ENCODE results near the gene LIN9. TPM values are rescaled to one million over a fixed set of nuclear protein-coding genes. Genes with fewer than 3 reads are reported as not detected.
"Not testable (repeated sequence)": the region's sequence is repeated elsewhere in the genome, so short reads cannot be mapped to it uniquely, and the experiment has no call there.

The LIN9 gene
- total RNA-seq: 3.0 TPM

- DNase-seq (ENCODE audit: low read depth in 2 of 3, low spot score in 2 of 3): peak; percentile 74 to 91 (median 90)
Observed at GRCh38 chr1:226308723-226309397, at the start of gene LIN9. Gene LIN9, minus strand, starts transcription at chr1:226309164. Its CDS starts 25 bp downstream, at chr1:226309139.

GRCh38 chr1:226357416-226357815, 48.5 kb upstream of the LIN9 start:
- no peak for DNase-seq (ENCODE audit: low read depth in 2 of 3, low spot score in 2 of 3)

- no peak for DNase-seq (ENCODE audit: low read depth in 2 of 3, low spot score in 2 of 3)
Observed at GRCh38 chr1:226355669-226356551, 46.9 kb upstream of the LIN9 start.

- no peak for DNase-seq (ENCODE audit: low read depth in 2 of 3, low spot score in 2 of 3)
Observed at GRCh38 chr1:226355016-226355415, 46.1 kb upstream of the LIN9 start.

GRCh38 chr1:226353698-226354525, 44.9 kb upstream of the LIN9 start:
- no peak for DNase-seq (ENCODE audit: low read depth in 2 of 3, low spot score in 2 of 3)

GRCh38 chr1:226351709-226352108, 42.7 kb upstream of the LIN9 start:
- no peak for DNase-seq (ENCODE audit: low read depth in 2 of 3, low spot score in 2 of 3)

GRCh38 chr1:226350519-226350865, 41.5 kb upstream of the LIN9 start:
- DNase-seq (ENCODE audit: low read depth in 2 of 3, low spot score in 2 of 3): no peak

GRCh38 chr1:226349801-226350518, 41.0 kb upstream of the LIN9 start:
- DNase-seq (ENCODE audit: low read depth in 2 of 3, low spot score in 2 of 3): peak in 2 of 3 donors; percentile 65 to 79

- DNase-seq (ENCODE audit: low read depth in 2 of 3, low spot score in 2 of 3): no peak
Observed at GRCh38 chr1:226349081-226349480, 40.1 kb upstream of the LIN9 start.

GRCh38 chr1:226344441-226345259, 35.7 kb upstream of the LIN9 start:
- DNase-seq (ENCODE audit: low read depth in 2 of 3, low spot score in 2 of 3): no peak

GRCh38 chr1:226342656-226343055, 33.7 kb upstream of the LIN9 start:
- no peak for DNase-seq (ENCODE audit: low read depth in 2 of 3, low spot score in 2 of 3)

- not testable (repeated sequence) for DNase-seq (ENCODE audit: low read depth in 2 of 3, low spot score in 2 of 3)
Observed at GRCh38 chr1:226340111-226340510, 31.1 kb upstream of the LIN9 start.

- no peak for DNase-seq (ENCODE audit: low read depth in 2 of 3, low spot score in 2 of 3)
Observed at GRCh38 chr1:226337276-226337875, 28.4 kb upstream of the LIN9 start.

GRCh38 chr1:226335661-226336060, 26.7 kb upstream of the LIN9 start:
- no peak for DNase-seq (ENCODE audit: low read depth in 2 of 3, low spot score in 2 of 3)

GRCh38 chr1:226332947-226333346, 24.0 kb upstream of the LIN9 start:
- no peak for DNase-seq (ENCODE audit: low read depth in 2 of 3, low spot score in 2 of 3)

- no peak for DNase-seq (ENCODE audit: low read depth in 2 of 3, low spot score in 2 of 3)
Observed at GRCh38 chr1:226329237-226329636, 20.3 kb upstream of the LIN9 start.

GRCh38 chr1:226327761-226328162, 18.8 kb upstream of the LIN9 start:
- DNase-seq (ENCODE audit: low read depth in 2 of 3, low spot score in 2 of 3): peak in 1 of 3 donors; percentile 37

GRCh38 chr1:226325178-226325577, 16.2 kb upstream of the LIN9 start:
- no peak for DNase-seq (ENCODE audit: low read depth in 2 of 3, low spot score in 2 of 3)

- no peak for DNase-seq (ENCODE audit: low read depth in 2 of 3, low spot score in 2 of 3)
Observed at GRCh38 chr1:226324479-226324878, 15.5 kb upstream of the LIN9 start.

Measured in hematopoietic multipotent progenitor cell (in vitro differentiated cells).